Activated effector memory CD4-positive, alpha-beta T cell treated with anti-CD3 and anti-CD28 coated beads, Interleukin-2, amount 50 U/mL, for 16 hours (primary cell): ENCODE measurements around the gene PREX1.
"Not testable (repeated sequence)": the region's sequence is repeated elsewhere in the genome, so short reads cannot be mapped to it uniquely, and the experiment has no call there.

Experiments
- DNase-seq: peaks from one replicate; pipeline ENCODE4 v3.0.0-alpha.2; 2020

The PREX1 gene

GRCh38 chr20:48846516-48847492 is 19.0 kb upstream of the PREX1 start:
- DNase-seq, result peak; percentile 76

DNA sequence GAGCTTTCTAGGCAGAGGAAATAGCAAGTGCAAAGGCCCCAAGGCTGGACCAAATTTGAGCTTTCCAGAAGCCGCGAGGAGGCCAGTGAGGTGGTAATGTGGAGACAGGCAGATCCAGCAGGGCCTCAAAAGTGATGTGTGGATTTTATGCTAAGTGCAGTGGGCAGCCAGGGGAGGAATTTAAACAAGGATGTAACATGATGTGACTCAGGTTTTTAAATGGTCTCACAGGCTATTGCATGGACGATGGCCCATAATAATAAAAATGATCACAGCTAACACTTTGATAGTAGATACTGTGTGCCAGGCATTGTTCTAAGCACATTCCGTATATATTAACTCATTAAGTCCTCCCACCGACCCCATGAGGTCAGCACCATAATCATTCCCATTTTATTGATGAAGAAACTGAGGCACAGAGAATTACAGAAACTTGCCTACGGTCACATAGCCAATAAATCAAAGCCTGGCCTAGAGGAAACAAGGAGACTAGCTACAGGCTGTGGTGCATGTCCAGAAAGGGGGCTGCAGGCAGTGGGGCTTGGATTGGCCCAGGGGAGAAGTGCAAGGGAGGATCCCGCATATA is 18.0 kb upstream of the PREX1 start:
- no peak for DNase-seq

GRCh38 chr20:48844996-48845395 is 17.2 kb upstream of the PREX1 start:
- DNase-seq, result no peak

DNA sequence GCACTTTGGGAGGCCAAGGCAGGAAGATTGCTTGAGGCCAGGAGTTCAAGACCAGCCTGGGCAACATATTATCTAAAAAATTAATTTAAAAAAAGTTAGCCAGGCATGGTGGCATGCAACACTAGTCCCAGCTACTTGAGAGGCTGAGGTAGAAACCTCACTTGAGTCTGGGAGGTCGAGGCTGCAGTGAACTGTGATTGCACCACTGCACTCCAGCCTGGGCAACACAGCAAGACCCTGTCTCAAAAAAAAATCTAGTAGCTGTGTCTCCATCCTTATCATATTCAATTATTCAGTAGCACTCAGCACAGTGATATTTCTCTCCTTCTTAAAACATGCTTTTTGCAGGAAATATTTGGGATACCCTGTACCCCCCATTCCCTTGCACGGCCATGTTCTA is 16.1 kb upstream of the PREX1 start:
- not testable (repeated sequence) for DNase-seq

- DNase-seq, result no peak
Measured at GRCh38 chr20:48843057-48843806, 15.4 kb upstream of the PREX1 start.

GRCh38 chr20:48841875-48842529 is 14.2 kb upstream of the PREX1 start:
- no peak for DNase-seq

DNA sequence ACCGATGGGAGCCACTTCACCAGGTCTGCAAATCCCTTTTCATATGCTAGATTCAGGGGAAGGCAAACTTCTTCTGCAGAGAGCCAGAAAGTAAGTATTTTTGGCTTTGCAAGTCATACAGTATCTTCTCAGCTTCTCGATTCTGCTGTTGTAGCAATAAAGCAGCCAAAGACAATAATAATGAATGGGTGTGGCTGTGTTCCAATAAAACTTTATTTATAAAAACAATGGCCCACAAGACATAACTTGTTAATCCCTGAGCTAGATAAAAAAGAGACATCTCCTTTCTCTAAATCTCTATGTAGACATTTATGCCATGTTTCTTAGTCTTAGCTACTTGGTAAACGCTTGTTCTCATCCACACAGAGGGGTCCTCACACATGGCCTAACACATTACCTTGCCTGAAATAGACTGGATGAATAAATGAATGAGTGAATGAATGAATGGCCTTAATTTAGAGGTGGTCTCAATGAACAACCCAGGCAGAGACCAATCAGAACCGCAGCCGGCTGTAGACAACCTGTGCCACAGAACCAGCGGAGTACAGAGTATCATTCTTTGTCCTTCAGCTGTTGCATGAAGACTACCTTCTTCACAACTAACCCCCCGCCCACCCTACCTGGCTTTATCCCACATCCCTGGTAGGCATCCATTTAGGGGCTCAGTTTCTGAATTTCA is 13.5 kb upstream of the PREX1 start:
- no peak for DNase-seq

GRCh38 chr20:48839154-48839917 is 11.5 kb upstream of the PREX1 start:
- no peak for DNase-seq

DNA sequence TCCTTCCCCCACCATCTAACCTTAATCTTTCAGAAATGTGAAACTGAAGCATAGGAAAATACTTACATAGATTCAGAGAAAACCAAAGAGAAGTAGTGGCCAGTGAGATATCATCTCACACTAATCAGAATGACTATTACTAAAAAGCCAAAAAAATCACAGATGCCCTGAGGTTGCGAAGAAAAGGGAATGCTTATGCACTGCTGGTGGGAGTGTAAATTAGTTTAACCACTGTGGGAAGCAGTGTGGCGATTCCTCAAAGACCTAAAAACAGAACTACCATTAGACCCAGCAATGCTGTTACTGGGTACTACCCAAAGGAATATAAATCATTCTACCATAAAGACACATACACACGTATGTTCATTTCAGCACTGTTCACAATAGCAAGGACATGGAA is 9.2 kb upstream of the PREX1 start:
- no peak for DNase-seq

- no peak for DNase-seq
Measured at GRCh38 chr20:48835390-48835789, 7.6 kb upstream of the PREX1 start.

GRCh38 chr20:48834278-48834677 is 6.5 kb upstream of the PREX1 start:
- no peak for DNase-seq

- DNase-seq, result no peak
Measured at GRCh38 chr20:48832405-48832730, 4.6 kb upstream of the PREX1 start.

DNA sequence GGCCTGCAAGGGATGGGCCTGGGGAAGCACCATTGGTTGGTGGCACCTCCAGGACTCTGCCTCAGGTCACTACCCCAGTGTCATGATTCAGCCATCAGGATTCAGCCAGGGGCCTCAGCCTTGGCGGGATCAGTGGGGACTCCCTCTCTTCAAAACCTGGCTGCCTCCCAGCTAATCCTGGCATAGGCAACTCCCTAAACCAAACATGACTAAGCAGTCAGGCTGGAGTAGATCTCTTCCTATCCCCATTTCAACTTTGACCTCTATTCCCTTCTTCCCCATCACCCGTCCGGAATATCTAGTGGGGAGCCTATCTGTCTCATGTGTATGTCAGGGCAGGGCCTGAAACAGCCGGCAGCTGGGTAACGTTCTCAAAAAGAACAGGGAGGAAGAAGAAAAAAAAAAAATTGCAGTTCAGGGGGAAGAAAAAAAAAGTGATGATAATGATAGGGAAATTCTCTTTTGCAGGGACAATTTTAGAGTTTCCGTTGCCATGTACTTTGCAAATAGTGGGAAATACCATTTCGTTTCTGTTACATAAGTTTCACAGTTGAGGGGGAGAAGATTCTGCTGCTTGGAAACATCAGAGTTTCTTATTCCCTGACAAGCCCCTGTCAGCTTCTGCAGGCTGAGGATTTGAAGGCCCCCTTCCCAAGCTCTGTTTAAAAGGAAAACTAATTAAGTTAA is 4.1 kb upstream of the PREX1 start:
- no peak for DNase-seq

GRCh38 chr20:48830826-48831318 is 3.1 kb upstream of the PREX1 start:
- DNase-seq, result no peak

- no peak for DNase-seq
Measured at GRCh38 chr20:48829940-48830339, 2.1 kb upstream of the PREX1 start.

DNA sequence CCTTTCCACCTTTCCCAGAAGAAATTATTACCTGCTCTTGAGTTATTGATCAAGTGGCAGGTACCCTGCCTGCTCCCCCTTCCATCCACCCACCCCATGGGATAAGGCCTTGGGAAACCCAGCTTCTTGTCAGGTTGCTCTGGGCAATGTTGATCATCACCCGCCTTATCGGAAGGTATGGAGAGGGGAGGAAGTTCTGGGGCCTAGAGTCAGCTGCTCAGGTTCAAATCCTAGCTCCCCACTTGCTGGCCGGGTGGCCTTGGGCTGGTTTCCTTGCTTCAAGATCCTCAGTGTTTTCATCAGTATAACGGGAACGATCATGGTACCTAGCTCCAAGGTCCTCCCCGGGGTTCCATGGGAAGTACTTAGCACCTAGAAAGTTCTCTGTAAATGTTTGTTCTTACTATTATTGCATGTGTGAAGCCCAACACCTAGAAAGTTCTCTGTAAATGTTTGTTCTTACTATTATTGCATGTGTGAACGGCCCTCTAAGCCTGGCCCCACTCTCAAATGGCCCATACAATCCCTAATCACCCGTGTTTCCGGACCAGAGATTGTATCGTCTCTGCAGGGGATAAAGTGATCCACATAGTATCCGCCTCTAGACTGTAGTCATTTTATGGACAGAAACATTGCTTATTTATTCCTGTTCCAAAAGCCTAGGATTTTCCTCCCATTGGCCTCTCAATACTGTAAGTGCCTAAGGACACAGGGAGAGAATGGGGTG is 1.1 kb upstream of the PREX1 start:
- no peak for DNase-seq

DNA sequence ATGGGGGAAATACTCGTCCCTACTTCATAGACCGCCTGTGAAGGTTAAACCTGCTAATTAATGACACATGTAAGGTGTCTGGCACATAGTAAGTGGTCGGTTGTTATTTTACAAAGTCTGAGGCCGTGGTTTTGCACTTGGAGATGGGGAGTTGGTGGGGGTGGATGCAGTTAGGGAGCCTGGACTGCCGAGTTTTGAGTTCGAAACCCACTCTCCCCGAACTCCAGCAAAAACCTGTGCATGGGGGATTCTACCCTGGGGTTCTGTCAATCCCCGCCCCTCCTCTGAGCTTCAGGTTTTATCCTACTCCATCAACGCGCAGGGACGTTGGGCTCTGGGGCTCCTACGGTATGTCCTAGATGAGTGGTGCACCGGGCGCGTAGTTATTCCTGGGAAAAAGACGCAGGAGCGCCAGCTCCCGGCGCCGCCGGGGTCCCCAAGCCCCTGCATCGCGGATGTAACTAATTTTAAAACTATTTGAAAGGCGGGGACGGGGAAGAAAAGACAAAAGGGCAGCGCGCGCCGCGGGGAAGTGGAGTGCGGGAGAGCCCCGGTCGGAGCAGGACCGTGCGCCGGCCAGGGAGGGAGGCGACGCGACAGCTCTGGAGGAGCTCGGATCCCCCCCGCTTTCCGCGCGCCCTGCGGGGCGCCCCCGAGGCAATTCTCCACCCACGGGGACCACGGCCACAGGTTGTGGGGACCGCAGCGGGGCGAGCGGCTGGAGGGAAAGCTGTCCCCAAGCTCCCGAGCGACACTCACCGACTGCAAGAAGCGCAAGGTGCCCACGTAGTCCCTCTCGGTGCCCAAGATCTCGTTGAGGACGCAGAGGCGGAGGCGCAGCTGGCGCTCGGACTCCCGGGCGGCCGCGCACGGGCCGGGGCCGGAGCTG is 672 bp downstream of the PREX1 start:
- DNase-seq, result peak; percentile 76

DNA sequence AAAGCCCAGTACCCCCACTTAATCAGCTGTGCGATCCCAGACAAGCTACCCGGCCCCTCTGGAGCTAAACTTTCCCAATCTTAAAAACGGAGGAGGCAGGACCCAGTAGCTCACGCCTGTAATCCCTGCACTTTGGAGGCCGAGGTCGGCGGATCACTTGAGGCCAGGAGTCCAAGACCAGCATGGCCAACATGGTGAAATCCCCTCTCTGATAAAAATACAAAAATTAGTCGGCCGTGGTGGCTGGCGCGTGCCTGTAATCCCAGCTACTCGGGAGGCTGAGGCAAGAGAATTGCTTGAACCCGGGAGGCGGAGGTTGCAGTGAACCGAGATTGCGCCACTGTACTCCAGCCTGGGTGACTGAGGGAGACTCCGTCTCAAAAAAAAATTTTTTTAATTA is 1.3 kb downstream of the PREX1 start:
- DNase-seq, result not testable (repeated sequence)

DNA sequence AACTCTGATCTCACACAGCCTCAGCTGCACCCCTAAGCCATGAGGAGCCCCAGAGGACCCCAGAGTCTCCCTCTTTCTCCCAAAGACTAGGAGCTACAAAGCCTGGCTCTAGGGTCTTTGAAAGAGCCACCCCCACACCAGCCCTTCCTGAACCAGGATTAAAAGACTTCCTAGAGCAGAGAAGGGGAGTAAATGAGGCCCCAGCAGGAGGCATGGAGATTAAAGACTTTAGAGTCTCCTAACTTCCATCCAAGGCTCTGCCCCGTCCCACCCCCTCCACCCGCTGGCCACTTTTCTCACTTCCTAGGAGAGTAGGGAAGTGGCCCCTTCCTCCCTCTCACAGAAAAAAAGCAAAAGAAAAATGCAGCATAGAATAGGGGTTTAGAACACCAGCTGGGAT is 1.7 kb downstream of the PREX1 start:
- no peak for DNase-seq
